SK-N-MC (cell line): ENCODE data around the gene FKTN.
"Not testable (repeated sequence)": the region's sequence is repeated elsewhere in the genome, so short reads cannot be mapped to it uniquely, and the experiment has no call there.

Experiments
- DNase-seq: peaks from one replicate; pipeline ENCODE4 v3.0.0-alpha.2; 2011; ENCODE audit warnings: low read depth, low spot score
- H3K27ac ChIP-seq: fragments of 200-600 bp; sonication (generic); 2 replicates; pipeline ENCODE4 v1.5.1; 2016; ENCODE audit warnings: mixed run types
- H3K36me3 ChIP-seq: fragments of 200-600 bp; sonication (generic); 2 replicates; pipeline ENCODE4 v1.6.1; 2017; ENCODE audit warnings: antibody characterized with exemption, low read length, mixed read lengths; ENCODE audit not compliant: insufficient read depth
- H3K4me3 ChIP-seq: fragments of 200-600 bp; sonication (generic); 2 replicates; pipeline ENCODE4 v1.5.1; 2016
- H3K9ac ChIP-seq: fragments of 200-600 bp; sonication (generic); 2 replicates; pipeline ENCODE4 v1.8.0; 2017; ENCODE audit warnings: mixed run types, mixed read lengths; ENCODE audit not compliant: insufficient read length
- H3K9me3 ChIP-seq: fragments of 200-600 bp; sonication (generic); 2 replicates; pipeline ENCODE4 v1.6.1; 2017; ENCODE audit warnings: low read depth, mild to moderate bottlenecking, antibody characterized with exemption, low read length, moderate library complexity, mixed read lengths
- EZH2 ChIP-seq: fragments of 200-600 bp; sonication (generic); IDR thresholded peaks from one replicate; pipeline ENCODE4 v1.6.1; 2017; ENCODE audit warnings: antibody characterized with exemption
- FOXP2 ChIP-seq: optimal IDR thresholded peaks from 2 replicates; pipeline ENCODE3; 2011; ENCODE audit warnings: mild to moderate bottlenecking, moderate library complexity; ENCODE audit not compliant: insufficient read depth; ENCODE audit errors: extremely low read length, control extremely low read depth
- POLR2AphosphoS5 ChIP-seq: IDR thresholded peaks from 2 replicates; pipeline ENCODE4 v1.6.1; 2012; ENCODE audit warnings: mild to moderate bottlenecking, low read depth, low read length, borderline replicate concordance

FKTN gene

GRCh38 chr9:105557804-105558610 lies at the start of gene FKTN:
Gene FKTN, plus strand, starts transcription at chr9:105558131. Its CDS starts 16,902 bp downstream, at chr9:105575033.
- DNase-seq = peak; percentile 8
- Histone ChIP-seq H3K36me3 (0 out of 2 replicates have a peak, but pooled peaks cover 3% of the 10 kb centered on the region), H3K9ac (peak within 1 kb of the TSS; percentile 71), H3K4me3 (peak within 1 kb of the TSS; percentile 91), H3K27ac (no peak within 1 kb of the TSS), H3K9me3 (no peaks in the 10 kb centered on the region)
- peak; percentile 92 for TF ChIP-seq POLR2AphosphoS5
- no peak for TF ChIP-seq EZH2
- no peak for TF ChIP-seq FOXP2

GRCh38 chr9:105508530-105508929 lies 49.4 kb upstream of the FKTN start:
- Histone ChIP-seq H3K9ac (no peak overlapping the region), H3K36me3 (peaks cover 24% of the 10 kb centered on the region), H3K4me3 (no peak overlapping the region), H3K27ac (no peak overlapping the region), H3K9me3 (no peaks in the 10 kb centered on the region)
- DNase-seq = no peak
- TF ChIP-seq POLR2AphosphoS5 (no peak), FOXP2 (no peak)

- H3K9ac ChIP-seq = no peak overlapping the region
- no peak for DNase-seq
Measured at GRCh38 chr9:105510024-105510423, 47.9 kb upstream of the FKTN start.

GRCh38 chr9:105511446-105511845 lies 46.5 kb upstream of the FKTN start:
- peaks cover 46% of the 10 kb centered on the region for H3K36me3 ChIP-seq
- no peak for TF ChIP-seq POLR2AphosphoS5
- TF ChIP-seq FOXP2 = no peak
- no peak for TF ChIP-seq EZH2
- H3K4me3 ChIP-seq = no peak overlapping the region
- DNase-seq = no peak
- no peak overlapping the region for H3K9ac ChIP-seq
- no peak overlapping the region for H3K27ac ChIP-seq
- no peaks in the 10 kb centered on the region for H3K9me3 ChIP-seq

More at GRCh38 chr9:105510024-105510423, 47.9 kb upstream of the FKTN start:
- Histone ChIP-seq H3K36me3 (peaks cover 37% of the 10 kb centered on the region), H3K4me3 (no peak overlapping the region), H3K9me3 (no peaks in the 10 kb centered on the region), H3K27ac (no peak overlapping the region)
- TF ChIP-seq POLR2AphosphoS5 (no peak), FOXP2 (no peak)

GRCh38 chr9:105515811-105516413 lies 42.0 kb upstream of the FKTN start:
- Histone ChIP-seq H3K27ac (no peak overlapping the region), H3K36me3 (peaks cover 37% of the 10 kb centered on the region), H3K9ac (no peak overlapping the region), H3K4me3 (no peak overlapping the region), H3K9me3 (no peaks in the 10 kb centered on the region)
- DNase-seq = no peak
- TF ChIP-seq POLR2AphosphoS5 (no peak), EZH2 (no peak), FOXP2 (no peak)

- H3K9me3 ChIP-seq, H3K4me3 ChIP-seq, DNase-seq, H3K27ac ChIP-seq, H3K9ac ChIP-seq: not testable (repeated sequence)
- H3K36me3 ChIP-seq = peaks cover 18% of the 10 kb centered on the region; the same call in 1 of the 2 replicates
Measured at GRCh38 chr9:105519710-105520369, 38.1 kb upstream of the FKTN start.

- not testable (repeated sequence) for H3K9ac ChIP-seq, H3K9me3 ChIP-seq, H3K4me3 ChIP-seq, H3K36me3 ChIP-seq, H3K27ac ChIP-seq, DNase-seq
Measured at GRCh38 chr9:105520992-105521391, 36.9 kb upstream of the FKTN start.

- H3K27ac ChIP-seq, DNase-seq, H3K4me3 ChIP-seq, H3K9ac ChIP-seq, H3K36me3 ChIP-seq, H3K9me3 ChIP-seq: not testable (repeated sequence)
Measured at GRCh38 chr9:105522618-105523385, 35.1 kb upstream of the FKTN start.
